ENCODE measurements around the gene SUCLG2. TPM values are rescaled to one million over a fixed set of nuclear protein-coding genes. Genes with fewer than 3 reads are reported as not detected.

SUCLG2 gene
- total and polyA plus RNA-seq, 9 of the 15 experiments (the other 6 are each of a cell fraction or from before 2014, with no cell fraction given) = 10.1 to 41.4 (median 29.0) TPM

DNA sequence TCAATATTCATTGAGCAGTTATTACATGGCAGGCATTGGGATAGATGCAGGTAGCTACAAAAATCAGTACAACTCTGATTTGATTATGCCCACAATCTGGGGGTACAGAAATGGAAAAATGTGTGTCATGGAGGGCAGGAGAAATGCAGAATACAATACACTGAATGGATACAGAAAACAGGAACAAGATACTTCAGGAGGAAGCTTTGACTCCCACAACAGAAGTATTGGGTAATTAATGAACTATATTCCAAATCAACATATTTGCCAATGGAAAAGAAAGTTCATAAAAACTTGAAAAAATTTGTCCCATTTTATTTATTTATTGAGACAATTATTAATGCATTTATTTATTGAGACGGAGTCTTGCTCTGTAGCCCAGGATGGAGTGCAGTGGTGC is 207.0 kb downstream of the SUCLG2 start:
- H3K27ac ChIP-seq (ENCODE audit: extremely low read depth, low read depth, low read length) = no peak overlapping the region
- in situ Hi-C loops (cut with MboI) = no loop called here
- intact Hi-C loops (cut with micrococcal nuclease) = no loop called here
- no peaks in the 10 kb centered on the region for H3K27me3 ChIP-seq (ENCODE audit: control insufficient read depth in 2 of 2, insufficient read depth in 2 of 2, low read length in 2 of 2)
- no peak overlapping the region for H3K4me2 ChIP-seq (ENCODE audit: insufficient read depth, low read length)
- no peaks in the 10 kb centered on the region for H3K79me2 ChIP-seq (ENCODE audit: control insufficient read depth, insufficient read depth, low read length)
- no peaks in the 10 kb centered on the region for H3K36me3 ChIP-seq (ENCODE audit: control insufficient read depth, insufficient read depth, low read length)
- no peak overlapping the region for H2AFZ ChIP-seq (ENCODE audit: low read depth, low read length)
- no peak overlapping the region for H3K9ac ChIP-seq (ENCODE audit: insufficient read depth in 1 of 2, low read depth in 2 of 2, low read length in 2 of 2)
- no peak for ATAC-seq
- no peak for TF ChIP-seq NKRF (IDR thresholded peaks at IDR 0.05; ENCODE audit: borderline replicate concordance)
- no peak for TF ChIP-seq ZNF282 (CRISPR knock-in tag; IDR thresholded peaks at IDR 0.05)
- TF ChIP-seq SREBF2 (CRISPR knock-in tag; IDR thresholded peaks at IDR 0.05) = no peak
- no peak for TF ChIP-seq RBBP5 (IDR thresholded peaks at IDR 0.05; ENCODE audit: borderline replicate concordance, insufficient read depth, low read length, poor library complexity, severe bottlenecking)
- no peak for TF ChIP-seq ZBTB49 (CRISPR knock-in tag; IDR thresholded peaks at IDR 0.05; ENCODE audit: borderline replicate concordance)
- TF ChIP-seq TAF7 (tag; IDR thresholded peaks at IDR 0.05) = no peak
- TF ChIP-seq ZNF431 (CRISPR knock-in tag; IDR thresholded peaks at IDR 0.05) = no peak
- no peak for TF ChIP-seq DEAF1 (CRISPR knock-in tag; IDR thresholded peaks at IDR 0.05)
- TF ChIP-seq ZFP1 (CRISPR knock-in tag; IDR thresholded peaks at IDR 0.05) = no peak
- TF ChIP-seq ZKSCAN3 (CRISPR knock-in tag; IDR thresholded peaks at IDR 0.05) = no peak
- no peak for TF ChIP-seq ZNF354B (CRISPR knock-in tag; IDR thresholded peaks at IDR 0.05)
- H4K20me1 ChIP-seq (replicated peaks; ENCODE audit: control insufficient read depth, insufficient read depth, low read length) = no peaks in the 10 kb centered on the region
- no TSS peak for BruUV-seq (replicated peaks)
- no peaks in the 10 kb centered on the region for H3K4me1 ChIP-seq (replicated peaks in 1 of 2; ENCODE audit: control insufficient read depth in 2 of 2, insufficient read depth in 2 of 2, low read length in 2 of 2)
- no peaks in the 10 kb centered on the region for H3K9me3 ChIP-seq (replicated peaks; ENCODE audit: control insufficient read depth, insufficient read depth, low read depth, low read length)
- CTCF ChIA-PET (ENCODE audit: low intra/inter-chr PET ratio) = no interaction called here
- 75% methylated on average over 1 of the region's 1 CpG for WGBS (ENCODE audit: insufficient coverage, low coverage, missing lambda C conversion rate)
- H3K9me1 ChIP-seq (ENCODE audit: control insufficient read depth, insufficient read depth, low read length) = no peaks in the 10 kb centered on the region
- no peak for DNase-seq (ENCODE audit: extremely low read depth in 1 of 4, low spot score in 3 of 4)
- POLR2A ChIA-PET = interaction anchor here (0.6 kb wide), 1 partner anchor 12 kb away, joined by 4 read pairs; no protein-coding TSS in a partner anchor
- FAIRE-seq = no peak
- H3K4me3 ChIP-seq = no peak overlapping the region

Measured in K562 (cell line).